G401.6 (cell line): ENCODE measurements around the gene OR11H1.
"Not testable (repeated sequence)": the region's sequence is repeated elsewhere in the genome, so short reads cannot be mapped to it uniquely, and the experiment has no call there.

ENCODE experiments used
- FAIRE-seq: peaks from 2 replicates; lab custom pipeline; 2012; peaks lifted over from hg19 to GRCh38; lab: Jason Lieb, UNC

Gene OR11H1, protein sequence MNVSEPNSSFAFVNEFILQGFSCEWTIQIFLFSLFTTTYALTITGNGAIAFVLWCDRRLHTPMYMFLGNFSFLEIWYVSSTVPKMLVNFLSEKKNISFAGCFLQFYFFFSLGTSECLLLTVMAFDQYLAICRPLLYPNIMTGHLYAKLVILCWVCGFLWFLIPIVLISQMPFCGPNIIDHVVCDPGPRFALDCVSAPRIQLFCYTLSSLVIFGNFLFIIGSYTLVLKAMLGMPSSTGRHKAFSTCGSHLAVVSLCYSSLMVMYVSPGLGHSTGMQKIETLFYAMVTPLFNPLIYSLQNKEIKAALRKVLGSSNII

DNA sequence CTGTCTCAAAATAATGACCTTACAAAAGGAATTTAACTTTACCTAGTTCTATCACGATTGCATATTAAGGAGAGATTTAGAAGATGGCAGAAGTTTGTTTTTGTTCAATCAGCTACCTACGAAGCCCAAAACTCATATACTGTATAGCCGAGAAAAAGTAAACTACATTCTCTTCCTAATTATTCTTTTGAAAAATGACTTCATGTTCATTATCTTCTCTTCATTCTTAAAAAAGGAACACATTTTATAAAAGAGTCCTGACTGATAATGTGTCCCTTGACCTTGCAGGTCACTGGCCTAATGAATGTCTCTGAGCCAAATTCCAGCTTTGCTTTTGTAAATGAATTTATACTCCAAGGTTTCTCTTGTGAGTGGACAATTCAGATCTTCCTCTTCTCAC lies at the start of gene OR11H1:
TSS of gene OR11H1 (plus strand) at position 301 of the 400 bp plus-strand sequence. CDS start at position 301, 0 bp downstream.
- not testable (repeated sequence) for FAIRE-seq

DNA sequence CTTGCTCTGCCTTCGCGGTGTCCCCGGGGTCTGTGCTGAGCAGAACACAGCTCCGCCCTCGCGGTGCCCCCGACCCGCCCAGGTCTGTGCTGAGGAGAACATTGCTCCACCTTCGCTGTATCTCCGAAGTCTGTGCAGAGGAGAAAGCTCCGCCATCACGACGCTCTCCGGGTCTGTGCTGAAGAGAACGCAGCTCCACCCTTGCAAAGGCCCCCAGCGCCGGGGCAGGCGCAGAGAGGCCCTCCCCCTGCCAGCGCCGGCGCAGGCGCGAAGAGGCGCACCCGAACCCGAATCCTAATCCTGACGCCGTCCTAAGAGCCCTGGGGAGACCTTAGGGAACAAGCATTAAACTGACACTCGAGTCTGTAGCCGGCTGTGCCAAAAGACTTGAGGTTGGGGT lies 18.0 kb upstream of the OR11H1 start:
- FAIRE-seq: not testable (repeated sequence)

DNA sequence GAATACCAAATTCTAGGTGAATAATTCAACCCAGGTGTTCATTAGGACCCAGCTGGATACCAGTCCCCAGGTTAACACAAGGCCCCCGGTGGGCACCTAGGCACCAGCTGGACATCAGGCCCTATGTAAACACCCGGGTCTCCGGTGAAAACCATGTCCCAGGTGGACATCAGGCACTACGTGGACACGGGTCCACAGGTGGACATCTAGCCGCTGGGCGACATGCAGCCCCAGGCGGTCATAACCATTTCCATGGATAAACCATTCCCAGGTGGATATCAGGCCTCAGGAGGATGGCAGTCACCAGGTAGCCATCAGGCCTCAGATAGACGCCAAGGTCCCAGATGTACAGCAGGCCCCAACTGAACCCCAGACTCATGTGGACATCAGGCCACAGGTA lies 12.1 kb upstream of the OR11H1 start:
- not testable (repeated sequence) for FAIRE-seq

DNA sequence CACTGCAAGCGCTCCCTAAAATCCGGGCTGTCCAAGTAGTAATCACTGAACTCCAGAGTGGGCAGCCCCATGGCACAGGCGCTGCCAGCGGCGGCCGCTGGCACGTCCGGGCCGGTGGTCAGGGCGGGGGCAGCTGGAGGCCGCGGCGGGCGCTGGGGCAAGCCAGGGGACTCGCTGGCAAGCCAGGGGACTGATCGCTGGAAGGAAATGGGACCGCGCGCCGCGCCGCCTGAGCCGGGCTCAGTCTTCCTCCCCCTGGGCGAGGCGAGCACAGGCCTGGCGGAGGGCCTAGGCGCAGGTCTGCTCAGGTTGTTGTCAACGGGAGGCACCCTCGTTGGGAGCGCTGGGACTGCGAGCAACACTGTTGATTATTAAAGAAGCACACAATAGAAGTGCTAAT lies 25.8 kb downstream of the OR11H1 start:
- FAIRE-seq: not testable (repeated sequence)

DNA sequence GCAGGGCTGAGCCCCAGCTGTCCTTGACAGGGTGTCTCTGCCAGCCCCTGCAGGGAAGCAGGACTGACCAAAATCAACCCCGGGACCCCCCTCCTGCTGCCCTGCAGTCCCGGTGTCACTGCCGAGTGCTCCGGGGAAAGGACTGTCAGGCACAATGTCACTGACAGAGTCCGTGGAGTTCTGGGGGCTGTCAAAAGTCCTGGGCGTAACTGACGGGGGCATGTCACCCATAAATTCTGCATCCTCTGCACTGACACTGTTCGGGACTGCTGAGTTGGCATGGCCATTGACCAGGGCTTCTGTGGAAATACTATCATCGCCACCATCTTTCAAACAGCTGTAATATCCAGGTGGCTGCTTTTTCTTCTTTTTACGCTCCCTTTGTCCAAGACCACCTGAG lies 35.5 kb downstream of the OR11H1 start:
- FAIRE-seq: not testable (repeated sequence)

DNA sequence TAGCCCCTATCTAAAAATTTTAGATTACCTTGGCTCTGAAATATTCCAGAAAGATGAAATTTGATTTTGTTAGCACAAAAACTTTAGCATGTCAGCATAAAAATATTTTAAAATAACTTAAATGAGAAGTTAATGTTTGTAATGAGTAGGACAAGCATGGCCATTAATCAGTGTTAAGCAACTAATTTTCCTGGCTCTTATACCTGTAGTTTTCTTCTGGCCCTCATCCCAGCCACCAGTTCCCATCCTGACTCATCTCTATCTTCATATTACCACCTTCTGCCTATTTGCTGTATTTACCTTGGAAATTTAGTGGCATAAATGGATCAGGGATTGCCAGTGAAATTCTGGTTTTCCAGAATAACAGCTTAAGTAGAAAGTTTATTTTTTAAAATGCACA lies 37.1 kb downstream of the OR11H1 start:
- not testable (repeated sequence) for FAIRE-seq
